HG02588 (cell line): ENCODE measurements around the gene APLP2.

ENCODE experiments used
- ATAC-seq: cut with Tn5 transposase; IDR thresholded peaks from one replicate; pipeline ENCODE4 v1.9.1; 2021; ENCODE audit warnings: mild to moderate bottlenecking, moderate library complexity; ENCODE audit not compliant: unreplicated experiment

APLP2 gene

DNA sequence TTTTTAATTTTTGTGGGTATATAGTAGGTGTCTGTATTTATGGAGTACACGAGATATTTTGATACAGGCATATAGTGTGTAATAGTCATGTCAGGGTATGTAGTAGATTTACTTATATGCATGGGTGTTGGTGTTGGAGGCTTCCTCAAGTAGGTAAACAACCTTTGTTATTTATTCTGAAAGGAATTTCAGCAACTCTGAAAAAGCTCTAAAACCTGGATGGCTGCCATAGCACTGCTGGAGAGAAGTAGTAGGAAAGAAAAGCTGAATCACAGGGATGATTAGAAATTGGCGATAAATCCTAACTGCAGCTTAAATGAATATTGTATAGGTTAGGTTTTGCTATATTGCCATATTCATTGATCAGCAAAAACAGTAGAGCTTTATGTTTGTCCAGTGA is 45.5 kb downstream of the APLP2 start:
- no peak for ATAC-seq

DNA sequence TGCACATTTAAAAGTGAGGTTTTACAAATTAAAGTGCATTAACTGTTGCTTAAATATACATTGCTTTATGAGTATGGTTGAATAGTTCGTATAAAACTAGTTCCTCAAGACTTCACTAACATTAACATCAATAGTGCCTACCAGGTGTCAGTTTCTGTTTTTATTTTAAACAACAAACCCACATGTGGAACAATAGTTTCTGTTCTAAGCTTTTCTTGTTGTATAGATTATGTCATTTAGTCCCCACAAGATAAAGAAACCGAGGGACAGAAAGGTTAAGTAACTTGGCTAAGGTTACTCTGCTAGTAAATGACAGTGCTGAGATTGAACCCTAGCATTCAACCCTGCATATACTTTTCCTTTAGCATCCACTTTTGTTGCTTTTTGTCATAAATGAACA is 48.5 kb downstream of the APLP2 start:
- ATAC-seq, result peak; percentile 92

DNA sequence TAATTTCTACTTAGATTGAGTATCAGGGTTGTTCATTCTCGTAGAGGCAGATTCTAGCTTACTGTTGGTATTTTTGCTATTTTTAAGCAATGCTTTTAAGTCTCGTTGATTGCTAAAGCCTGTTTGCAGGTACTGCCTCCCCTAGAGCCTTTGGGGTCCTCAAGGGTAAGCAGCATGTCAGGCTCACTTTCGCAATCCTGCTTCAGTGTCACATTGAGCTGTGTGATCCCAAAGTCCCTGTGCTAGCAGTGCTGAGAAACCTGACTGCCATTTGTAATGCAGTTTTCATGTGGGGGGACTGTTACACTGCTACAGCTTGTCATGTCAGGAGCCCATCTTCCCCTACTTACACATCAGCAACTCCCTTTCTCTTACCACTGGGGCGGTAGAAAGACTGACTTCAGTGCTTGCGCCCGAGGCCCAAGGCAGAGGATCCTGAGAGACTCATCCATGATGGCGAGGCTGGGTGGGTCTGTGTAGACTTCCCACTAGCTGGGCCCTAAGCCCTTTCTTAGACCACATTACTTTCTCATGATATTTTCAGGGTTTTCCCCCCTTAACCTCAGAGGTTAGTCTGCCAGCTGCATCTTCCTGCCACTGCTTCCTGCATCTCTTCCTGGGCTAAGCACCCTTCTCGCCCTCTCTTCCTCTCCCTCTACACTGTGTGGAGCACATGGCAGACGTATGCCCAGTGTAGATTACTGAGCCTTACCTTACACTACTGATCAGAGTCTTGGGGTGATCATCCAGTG is 49.1 kb downstream of the APLP2 start:
- peak; percentile 67 for ATAC-seq

DNA sequence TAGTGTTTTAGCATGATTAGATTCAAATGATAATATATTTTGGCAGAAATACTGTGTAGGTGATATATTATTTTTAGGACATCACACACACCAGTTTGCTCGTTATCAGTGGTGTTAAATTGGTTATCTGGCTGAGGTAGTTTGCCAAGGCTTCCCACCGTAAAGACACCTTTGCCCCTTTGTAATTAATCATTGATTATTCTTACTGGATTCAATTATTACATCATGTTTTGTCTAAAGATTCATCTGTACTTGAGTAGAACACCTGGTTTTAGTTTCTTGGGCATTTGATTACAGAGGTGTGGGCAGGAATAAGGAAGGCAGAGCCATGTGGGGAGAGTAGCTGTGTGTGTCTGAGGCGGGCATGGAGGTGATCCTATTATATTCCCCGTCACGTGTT is 50.4 kb downstream of the APLP2 start:
- ATAC-seq, result no peak

DNA sequence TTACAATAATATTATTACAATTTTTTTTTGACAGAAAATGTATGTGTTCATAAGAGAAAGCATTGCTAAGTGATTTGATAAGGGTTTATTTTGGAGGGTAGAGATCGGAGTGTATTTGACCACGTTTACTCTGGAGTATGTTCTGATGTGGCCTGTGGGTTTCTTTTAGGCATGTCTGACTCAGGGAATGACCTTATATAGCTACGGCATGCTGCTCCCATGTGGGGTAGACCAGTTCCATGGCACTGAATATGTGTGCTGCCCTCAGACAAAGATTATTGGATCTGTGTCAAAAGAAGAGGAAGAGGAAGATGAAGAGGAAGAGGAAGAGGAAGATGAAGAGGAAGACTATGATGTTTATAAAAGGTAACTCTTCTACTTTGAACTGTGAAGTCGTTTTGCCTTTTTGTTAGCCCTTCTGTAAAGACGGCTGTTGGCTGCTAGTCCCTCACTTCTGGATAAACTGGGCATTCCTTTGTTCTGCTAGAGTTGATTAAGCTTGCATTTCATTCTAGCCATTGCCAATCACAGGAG is 51.8 kb downstream of the APLP2 start:
- ATAC-seq, result no peak

DNA sequence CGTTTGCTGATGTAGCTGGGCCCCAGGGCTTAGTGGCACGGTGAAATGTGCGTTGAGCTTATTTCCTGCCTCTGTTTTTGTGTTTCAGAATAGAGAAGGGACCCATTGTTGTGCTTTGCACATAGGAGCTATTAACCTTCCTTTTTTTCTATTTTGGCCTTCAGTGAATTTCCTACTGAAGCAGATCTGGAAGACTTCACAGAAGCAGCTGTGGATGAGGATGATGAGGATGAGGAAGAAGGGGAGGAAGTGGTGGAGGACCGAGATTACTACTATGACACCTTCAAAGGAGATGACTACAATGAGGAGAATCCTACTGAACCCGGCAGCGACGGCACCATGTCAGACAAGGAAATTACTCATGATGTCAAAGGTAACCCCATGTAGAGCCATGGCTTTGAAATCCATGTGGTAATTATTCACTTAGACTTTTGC is 52.5 kb downstream of the APLP2 start:
- no peak for ATAC-seq

DNA sequence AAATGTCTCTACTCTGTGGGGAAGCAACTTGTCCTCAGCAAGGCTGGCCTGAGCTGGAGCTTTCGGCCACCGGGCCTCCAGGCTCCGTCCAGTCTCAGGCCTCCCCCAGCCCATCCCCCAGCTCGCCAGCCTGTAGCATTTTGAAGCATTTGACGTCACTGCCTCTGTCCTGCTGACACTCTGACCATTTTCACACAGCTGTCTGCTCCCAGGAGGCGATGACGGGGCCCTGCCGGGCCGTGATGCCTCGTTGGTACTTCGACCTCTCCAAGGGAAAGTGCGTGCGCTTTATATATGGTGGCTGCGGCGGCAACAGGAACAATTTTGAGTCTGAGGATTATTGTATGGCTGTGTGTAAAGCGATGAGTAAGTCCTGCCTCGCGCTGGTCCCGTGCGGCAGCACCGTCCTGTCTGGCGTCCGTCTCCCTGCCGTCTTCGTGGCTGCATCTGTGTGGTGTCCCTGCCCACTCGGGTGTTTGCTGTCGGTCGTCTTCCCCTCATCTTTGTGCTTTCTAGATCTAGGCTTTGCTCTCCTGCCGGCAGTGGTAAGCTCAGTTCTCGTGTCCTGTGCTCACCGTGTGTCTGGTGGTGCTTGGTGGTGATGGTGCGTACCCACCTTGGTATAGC is 53.8 kb downstream of the APLP2 start:
- no peak for ATAC-seq

DNA sequence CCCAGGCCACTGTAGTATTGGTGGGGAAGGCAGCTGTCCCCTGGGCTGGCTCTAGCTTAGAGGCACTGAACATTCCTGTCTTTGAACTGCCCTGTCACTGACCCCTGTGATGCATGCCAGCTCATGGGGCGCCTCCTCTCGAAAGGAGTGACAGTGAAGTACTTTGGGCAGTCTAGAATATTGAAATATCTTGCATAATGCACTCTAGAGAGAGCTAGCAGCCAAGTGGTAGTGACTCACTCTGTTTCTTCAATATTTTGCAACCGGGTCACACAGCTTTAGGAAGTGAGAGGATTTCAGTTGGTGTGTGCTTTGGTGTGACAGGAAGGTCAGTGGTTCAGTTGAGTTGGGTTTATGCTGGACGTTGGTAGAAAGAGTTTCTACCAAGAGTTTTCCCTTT is 54.4 kb downstream of the APLP2 start:
- no peak for ATAC-seq

DNA sequence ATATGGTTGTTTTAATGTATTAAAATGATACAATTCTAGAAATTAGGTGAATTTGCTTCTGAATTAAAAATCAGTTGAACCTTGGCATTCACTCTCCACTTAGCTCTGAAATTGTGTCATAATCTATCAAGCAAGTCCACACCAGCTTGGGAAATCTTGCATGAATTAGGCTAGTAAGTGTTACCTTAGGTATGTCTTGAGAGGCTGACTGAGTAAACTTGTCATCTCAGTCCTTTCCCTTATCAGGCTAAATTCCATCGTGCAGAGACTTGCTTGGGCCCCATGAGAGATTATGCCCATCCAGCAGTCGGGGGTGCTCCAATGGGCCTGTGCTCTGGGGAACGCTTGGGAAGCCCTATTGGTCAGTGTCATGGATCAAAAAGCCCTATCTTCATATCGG is 55.9 kb downstream of the APLP2 start:
- ATAC-seq, result no peak

DNA sequence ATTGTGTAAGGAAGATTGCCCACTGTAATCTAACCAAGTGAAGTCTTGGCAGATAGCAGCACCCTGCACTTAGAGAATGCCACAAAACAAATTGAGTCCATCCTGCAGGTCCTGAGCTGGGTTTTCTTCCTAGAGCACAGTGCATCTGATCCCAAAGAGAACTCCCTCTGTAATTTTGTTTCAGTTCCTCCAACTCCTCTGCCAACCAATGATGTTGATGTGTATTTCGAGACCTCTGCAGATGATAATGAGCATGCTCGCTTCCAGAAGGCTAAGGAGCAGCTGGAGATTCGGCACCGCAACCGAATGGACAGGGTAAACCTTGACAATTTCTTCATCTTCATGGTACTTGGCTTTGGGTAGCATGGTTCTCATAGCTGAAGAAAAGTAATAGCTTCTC is 56.8 kb downstream of the APLP2 start:
- no peak for ATAC-seq

DNA sequence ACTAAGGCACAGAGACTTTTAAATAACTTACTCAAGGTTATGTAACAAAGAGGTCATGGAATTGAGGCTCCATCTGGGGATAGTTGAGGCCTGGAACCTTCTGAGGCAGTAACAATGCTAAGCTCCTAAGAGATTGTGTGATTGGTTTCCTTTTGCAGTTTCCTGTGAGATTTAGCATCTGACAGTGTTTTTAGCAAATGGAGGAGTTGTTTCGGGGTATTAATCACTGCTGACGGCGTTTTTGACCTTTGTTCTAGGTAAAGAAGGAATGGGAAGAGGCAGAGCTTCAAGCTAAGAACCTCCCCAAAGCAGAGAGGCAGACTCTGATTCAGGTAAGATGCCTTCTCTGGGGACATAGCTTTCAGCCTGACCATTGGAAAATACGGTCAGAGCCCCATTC is 57.8 kb downstream of the APLP2 start:
- ATAC-seq, result no peak

DNA sequence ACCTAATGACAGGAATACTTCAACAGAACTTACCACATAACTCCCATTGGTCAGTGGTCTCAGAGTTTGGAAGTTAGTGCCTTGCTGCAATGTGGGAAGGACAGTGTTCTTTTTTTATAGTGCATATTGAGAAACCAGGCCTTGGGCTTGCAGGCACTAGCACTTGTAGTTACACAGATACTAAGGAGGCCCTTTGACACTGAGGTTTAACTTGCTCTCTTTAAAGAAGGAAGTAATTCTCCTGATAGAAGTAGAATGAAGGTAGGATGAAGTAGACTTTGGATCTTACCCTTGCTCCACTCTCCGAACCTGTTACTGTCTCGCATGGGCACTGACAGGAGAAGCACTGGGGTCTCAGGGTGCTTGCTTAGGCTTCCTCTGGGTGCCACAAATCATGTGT is 58.9 kb downstream of the APLP2 start:
- ATAC-seq, result no peak

DNA sequence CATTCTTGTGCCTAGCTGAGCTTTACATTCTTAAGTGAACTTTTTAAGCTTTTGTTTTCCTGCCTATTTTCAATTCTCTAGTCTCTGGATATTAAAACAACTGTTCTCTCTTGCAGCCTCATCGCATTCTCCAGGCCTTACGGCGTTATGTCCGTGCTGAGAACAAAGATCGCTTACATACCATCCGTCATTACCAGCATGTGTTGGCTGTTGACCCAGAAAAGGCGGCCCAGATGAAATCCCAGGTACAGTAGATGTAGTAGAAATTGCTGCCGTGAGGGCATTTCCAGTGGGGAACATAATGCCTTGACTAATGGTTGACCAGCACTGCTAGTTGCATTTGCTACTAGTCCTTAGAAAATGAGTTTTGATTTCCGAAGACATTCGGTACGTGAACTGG is 60.2 kb downstream of the APLP2 start:
- ATAC-seq, result no peak

DNA sequence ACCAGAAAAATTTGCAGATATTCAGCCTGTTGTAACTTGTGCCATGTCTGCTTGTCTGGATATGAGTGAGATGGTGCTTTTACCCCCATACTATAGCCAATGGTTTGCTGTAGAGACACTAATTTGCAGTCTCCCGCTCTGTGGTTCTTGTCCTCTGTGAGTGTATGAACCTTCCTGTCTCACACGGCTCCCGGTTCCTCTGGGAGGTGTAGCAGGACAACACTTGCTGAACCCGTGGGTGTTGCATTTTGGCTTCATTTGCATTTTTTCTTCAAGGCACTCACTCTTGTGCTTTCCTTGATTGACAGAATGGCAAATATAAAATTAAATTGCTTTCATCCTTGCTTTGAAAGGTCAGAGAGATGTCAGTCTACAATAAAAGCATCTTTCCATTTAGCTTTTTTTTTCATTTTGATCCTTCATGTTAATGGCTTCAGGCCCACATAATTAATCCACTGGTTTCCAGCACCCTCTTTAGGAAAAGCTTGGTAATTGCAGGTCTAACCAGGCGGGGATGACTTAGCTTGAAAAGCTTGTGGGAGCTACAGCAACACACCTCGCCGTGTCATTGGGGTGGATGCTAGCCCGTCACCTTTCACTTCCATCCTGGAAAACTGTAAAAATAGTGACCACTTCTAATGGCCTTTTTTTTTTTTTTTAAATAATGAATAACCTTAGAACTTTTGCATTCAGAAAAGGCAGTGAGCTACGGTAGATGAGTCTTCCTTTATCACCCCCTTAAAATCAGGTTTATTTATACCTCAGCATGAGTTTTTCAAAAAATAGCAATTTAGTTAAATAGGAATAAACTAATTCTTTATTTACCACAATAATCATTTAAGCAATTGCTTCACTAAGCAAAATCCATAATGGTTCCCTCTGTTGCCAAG is 62.5 kb downstream of the APLP2 start:
- ATAC-seq, result no peak

DNA sequence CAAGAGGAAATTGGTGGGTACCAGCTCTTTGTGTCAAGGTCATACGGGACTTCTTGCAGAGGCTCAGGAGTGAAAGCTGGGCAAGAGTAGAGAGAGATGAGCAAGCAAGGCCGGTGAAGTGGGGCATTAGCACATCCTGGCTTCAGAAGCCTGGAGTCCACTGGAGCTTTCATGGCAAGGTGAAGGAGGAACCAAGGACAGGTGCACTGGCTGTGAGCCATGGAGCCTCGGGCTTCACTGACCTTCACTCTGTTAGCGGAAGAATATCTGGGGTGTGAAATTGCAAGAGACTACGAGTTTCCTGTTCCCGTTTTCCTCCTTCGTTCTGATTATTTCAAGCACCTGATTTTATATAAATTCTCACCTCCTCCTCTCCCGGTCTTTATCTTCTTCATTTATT is 64.0 kb downstream of the APLP2 start:
- no peak for ATAC-seq

DNA sequence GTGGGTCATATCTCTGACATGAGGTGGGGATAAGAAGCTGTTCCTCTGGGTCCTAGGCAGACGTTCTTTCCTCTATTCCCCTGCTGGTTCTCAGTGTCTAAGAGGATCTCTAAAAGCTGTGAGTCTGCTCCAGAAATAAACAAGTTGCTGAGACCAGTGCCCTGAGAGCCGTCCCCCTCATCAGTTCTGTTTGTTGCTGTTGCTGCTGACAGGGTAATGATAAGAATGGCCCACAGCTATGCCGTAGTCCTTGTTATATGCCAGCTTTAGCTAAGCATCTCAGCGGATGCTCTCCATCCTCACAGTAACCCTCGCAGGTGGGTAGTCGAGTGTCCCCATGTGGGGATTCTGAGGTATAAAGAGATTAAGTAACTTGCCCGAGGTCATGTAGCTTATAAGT is 66.4 kb downstream of the APLP2 start:
- no peak for ATAC-seq

DNA sequence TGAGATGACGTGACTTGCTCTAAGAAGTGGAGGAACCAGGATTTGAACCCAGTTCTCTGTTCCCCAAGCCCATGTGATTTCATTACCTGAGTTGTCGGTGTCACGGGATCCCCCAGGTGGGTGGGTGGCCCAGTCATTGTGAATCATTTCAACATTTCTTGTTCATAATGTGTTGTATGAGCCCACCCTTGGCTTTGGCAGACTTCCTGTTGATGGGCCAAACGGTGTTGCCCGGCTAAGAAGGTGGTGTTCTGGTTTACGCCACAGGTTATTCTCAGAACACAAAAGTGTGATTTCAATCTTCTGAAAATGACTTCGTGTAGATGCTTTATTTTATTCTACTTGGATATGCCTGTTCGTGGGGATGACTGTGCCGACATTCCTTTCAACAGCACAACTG is 68.3 kb downstream of the APLP2 start:
- no peak for ATAC-seq

DNA sequence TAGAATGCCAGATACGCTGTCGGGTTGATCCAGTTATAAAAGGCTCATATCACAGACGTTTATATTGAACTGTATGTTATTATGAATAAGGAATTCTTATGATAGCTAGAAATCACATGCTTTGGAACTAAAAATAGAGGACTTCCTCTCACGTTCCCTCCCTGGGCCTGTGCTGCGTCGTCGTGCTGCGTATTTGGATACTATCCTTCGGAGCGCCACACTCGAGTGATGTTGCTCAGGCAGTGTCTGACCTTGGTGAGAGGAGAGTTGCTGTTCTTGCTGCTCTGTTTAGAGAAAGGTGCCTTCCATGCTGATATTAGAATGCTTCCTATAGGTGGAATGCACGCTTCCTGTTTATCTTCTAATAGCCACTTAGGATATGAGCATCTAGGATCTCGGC is 69.7 kb downstream of the APLP2 start:
- no peak for ATAC-seq

DNA sequence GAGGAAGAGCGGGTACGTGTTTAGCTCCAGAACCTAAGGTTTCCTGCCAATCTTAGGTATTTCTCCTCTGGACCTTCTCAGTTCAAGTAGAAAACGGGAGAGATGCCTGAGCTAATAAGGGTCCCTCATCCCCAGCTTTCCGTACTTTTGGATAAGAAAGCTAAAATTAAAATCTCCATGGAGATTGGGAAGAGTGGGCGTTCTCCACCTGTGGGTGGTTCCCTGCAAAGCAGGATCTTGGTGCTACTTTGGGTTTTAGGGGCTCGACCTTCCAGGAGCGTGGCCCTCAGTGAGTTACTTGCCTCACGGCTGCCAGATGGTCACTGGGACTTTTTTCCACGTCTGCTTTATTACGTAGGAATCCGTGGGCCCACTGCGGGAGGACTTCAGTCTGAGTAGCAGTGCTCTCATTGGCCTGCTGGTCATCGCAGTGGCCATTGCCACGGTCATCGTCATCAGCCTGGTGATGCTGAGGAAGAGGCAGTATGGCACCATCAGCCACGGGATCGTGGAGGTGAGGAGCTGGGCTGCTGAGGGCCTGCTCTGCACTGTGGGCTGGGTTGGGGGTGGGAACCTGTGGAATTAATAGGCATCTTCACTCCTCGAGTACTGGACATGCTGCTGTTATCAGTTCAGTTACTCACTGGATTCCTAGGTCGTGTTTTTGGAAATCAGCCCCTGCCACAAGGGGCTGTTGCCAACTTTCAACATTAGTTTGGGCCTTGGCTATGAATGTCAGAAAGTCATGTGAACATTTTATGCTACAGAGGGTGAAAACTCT is 72.1 kb downstream of the APLP2 start:
- no peak for ATAC-seq

DNA sequence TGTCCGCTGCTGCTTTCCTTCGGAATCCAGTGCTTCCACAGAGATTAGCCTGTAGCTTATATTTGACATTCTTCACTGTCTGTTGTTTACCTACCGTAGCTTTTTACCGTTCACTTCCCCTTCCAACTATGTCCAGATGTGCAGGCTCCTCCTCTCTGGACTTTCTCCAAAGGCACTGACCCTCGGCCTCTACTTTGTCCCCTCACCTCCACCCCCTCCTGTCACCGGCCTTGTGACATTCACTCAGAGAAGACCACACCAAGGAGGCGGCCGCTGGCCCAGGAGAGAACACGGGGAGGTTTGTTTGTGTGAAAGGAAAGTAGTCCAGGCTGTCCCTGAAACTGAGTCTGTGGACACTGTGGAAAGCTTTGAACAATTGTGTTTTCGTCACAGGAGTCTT is 74.4 kb downstream of the APLP2 start:
- no peak for ATAC-seq

DNA sequence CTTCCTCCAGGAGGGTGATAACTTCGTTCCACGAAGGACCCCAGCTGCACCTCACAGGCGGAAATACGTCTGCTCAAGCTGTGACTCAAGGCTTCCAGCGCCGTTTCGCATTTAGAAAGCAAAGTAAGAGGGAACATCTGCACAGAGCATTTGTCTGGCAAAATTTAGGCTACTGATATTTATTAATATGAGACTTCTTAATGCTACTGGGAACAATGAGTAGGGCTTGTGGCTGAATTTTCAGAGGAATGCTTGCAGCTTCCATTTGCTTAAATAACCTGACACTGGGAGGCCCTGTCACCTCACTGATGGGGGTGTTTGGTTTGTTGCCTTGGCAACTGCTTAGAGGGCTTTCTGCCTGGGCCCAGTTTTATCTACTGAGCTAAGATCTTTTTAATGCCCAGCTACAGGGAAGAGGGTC is 75.2 kb downstream of the APLP2 start:
- ATAC-seq, result no peak
